ENCODE measurements around the gene BNC2. TPM values are rescaled to one million over a fixed set of nuclear protein-coding genes. Genes with fewer than 3 reads are reported as not detected.

BNC2 gene
- total and polyA plus RNA-seq, 2 of the 13 experiments (the other 11 are each of a cell fraction or from before 2014, with no cell fraction given): not detected

- DNase-seq (ENCODE audit: low spot score) (no peak), ATAC-seq (no peak), FAIRE-seq (no peak)
- no peaks in the 10 kb centered on the region; a peak in 1 of 5 replicates for H3K27me3 ChIP-seq (ENCODE audit: control insufficient read depth in 1 of 2, insufficient read depth in 2 of 2, low read length in 2 of 2)
- H3K9ac ChIP-seq (ENCODE audit: insufficient read depth, low read depth, low read length): no peak overlapping the region
- ChIA-PET POLR2A (no interaction called here), CTCF (ENCODE audit: low intra/inter-chr PET ratio, low total read pairs) (no interaction called here)
- TF ChIP-seq DRAP1 (CRISPR knock-in tag; IDR thresholded peaks at IDR 0.05) (no peak), JUN (CRISPR knock-in tag; IDR thresholded peaks at IDR 0.05) (no peak), EHMT2 (IDR thresholded peaks at IDR 0.05; ENCODE audit: borderline replicate concordance, low read depth, low read length) (no peak), ZNF180 (CRISPR knock-in tag; IDR thresholded peaks at IDR 0.05; ENCODE audit: borderline replicate concordance, low read depth) (no peak), ZC3H4 (CRISPR knock-in tag; IDR thresholded peaks at IDR 0.05; ENCODE audit: borderline replicate concordance) (no peak), ZBTB7A (CRISPR knock-in tag; IDR thresholded peaks at IDR 0.05) (no peak)
- TF ChIP-seq, protein P1, sequence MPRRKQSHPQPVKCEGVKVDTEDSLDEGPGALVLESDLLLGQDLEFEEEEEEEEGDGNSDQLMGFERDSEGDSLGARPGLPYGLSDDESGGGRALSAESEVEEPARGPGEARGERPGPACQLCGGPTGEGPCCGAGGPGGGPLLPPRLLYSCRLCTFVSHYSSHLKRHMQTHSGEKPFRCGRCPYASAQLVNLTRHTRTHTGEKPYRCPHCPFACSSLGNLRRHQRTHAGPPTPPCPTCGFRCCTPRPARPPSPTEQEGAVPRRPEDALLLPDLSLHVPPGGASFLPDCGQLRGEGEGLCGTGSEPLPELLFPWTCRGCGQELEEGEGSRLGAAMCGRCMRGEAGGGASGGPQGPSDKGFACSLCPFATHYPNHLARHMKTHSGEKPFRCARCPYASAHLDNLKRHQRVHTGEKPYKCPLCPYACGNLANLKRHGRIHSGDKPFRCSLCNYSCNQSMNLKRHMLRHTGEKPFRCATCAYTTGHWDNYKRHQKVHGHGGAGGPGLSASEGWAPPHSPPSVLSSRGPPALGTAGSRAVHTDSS (CRISPR knock-in tag; conservative IDR thresholded peaks at IDR 0.05): no peak
- TF ChIP-seq, protein P2, sequence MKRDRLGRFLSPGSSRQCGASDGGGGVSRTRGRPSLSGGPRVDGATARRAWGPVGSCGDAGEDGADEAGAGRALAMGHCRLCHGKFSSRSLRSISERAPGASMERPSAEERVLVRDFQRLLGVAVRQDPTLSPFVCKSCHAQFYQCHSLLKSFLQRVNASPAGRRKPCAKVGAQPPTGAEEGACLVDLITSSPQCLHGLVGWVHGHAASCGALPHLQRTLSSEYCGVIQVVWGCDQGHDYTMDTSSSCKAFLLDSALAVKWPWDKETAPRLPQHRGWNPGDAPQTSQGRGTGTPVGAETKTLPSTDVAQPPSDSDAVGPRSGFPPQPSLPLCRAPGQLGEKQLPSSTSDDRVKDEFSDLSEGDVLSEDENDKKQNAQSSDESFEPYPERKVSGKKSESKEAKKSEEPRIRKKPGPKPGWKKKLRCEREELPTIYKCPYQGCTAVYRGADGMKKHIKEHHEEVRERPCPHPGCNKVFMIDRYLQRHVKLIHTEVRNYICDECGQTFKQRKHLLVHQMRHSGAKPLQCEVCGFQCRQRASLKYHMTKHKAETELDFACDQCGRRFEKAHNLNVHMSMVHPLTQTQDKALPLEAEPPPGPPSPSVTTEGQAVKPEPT (CRISPR knock-in tag; IDR thresholded peaks at IDR 0.05; ENCODE audit: low read depth): no peak
- H2AFZ ChIP-seq (ENCODE audit: low read length): no peak overlapping the region
- no peaks in the 10 kb centered on the region for H3K36me3 ChIP-seq (replicated peaks in 1 of 2; ENCODE audit: control insufficient read depth in 1 of 2, insufficient read depth in 2 of 2, low read length in 2 of 2)
- no peaks in the 10 kb centered on the region for H3K9me3 ChIP-seq (ENCODE audit: low read length)
- no peaks in the 10 kb centered on the region for H4K20me1 ChIP-seq (ENCODE audit: insufficient read depth, low read length)
- H3K27ac ChIP-seq (ENCODE audit: extremely low read length, insufficient read depth, low read length): no peak overlapping the region
- H3K4me1 ChIP-seq (ENCODE audit: insufficient read depth, low read length): no peaks in the 10 kb centered on the region
- no peak overlapping the region for H3K4me2 ChIP-seq (ENCODE audit: low read depth, low read length)
- in situ Hi-C loops (cut with HindIII; ENCODE audit: extremely low pct_ligation_motif_present, low pct_unique_long_range_greater_than_20kb): no loop called here
- 6% methylated on average over 2 of the region's 2 CpGs for WGBS (ENCODE audit: low lambda C conversion rate)
- H3K4me3 ChIP-seq (replicated peaks in 1 of 3; ENCODE audit: insufficient read depth in 1 of 3, low read depth in 2 of 3, low read length in 3 of 3): no peak overlapping the region
- no TSS peak for BruUV-seq (replicated peaks)
- no peaks in the 10 kb centered on the region for H3K79me2 ChIP-seq (ENCODE audit: insufficient read depth, low read length)
- intact Hi-C loops (cut with micrococcal nuclease; ENCODE audit: unreplicated experiment): no loop called here
These were observed 307.0 kb downstream of the BNC2 start for GRCh38 chr9:16563446-16563845.
